Right ventricle myocardium inferior (tissue), 1 donor: Measurements from ENCODE around the gene ADRA2A. TPM values are rescaled to one million over a fixed set of nuclear protein-coding genes. Genes with fewer than 3 reads are reported as not detected.

Experiments
- ATAC-seq: fragments of 200-7000 bp; cut with Tn5 transposase; one replicate; pipeline ENCODE4 v1.9.1; 2020; ENCODE audit warnings: mild to moderate bottlenecking, moderate library complexity
- DNase-seq: peaks from one replicate; pipeline ENCODE4 v3.0.0; 2021; ENCODE audit errors: missing footprints
- intact Hi-C: fragments of 100-400 bp; cut with DNase I; formaldehyde crosslinking; loops from one replicate; pipeline ENCODE4 v1.11.0; 2022
- total RNA-seq: library from RNA; stranded (reverse); fragmentation: NEBNext Ultra II Directional; extraction: Animal tissue kit (Norgen Biotek cat#: 25700); gene quantifications from one replicate; pipeline ENCODE4 v1.2.1, GENCODE V29; 2021
- donor health status: DM: no; HTN: yes; CAD: no; lungs with severe emphysema.

Gene ADRA2A
- total RNA-seq, 1 donor from 2014 or later = 1.0 TPM

DNA sequence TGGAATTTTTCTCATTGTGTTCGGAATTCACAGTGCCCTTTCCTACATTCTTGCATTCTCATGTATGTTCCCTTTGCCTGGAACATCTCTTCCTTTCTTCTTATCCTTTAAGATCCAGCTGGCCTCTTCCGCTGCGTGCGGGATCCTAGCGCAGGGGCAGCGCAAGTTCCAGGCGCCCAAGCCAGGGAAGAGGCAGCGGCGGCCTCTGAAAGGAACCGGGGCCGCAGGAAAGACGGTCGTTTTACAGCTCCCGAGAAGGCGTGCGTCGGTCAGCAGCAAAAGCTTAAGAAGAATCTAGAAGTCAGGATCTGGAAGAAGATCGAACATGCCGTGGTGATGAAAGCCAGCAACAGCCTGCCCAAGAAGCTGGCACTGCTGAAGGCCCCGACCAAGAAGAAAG is 28.0 kb downstream of the ADRA2A start:
- intact Hi-C loops = no loop called here
- ATAC-seq (no peak), DNase-seq (no peak)

DNA sequence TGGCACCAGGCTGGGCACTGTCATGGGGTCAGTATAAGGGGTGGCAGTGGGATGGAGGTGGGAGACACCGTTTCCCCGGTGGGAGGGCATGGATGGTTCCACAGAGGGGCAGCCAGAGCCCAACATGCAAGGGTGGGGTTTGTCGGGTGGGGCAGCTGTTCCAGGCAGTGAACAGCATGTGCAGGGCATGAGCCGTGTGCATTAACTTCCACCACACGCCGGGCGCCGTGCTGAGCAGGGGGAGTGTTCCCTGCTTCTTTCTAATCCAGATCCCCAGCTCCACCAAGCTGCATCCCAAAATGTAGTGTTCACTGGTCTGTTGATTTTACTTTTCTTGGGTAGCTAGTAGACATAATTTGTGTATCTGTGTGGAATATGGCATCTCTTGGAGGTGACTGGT is 29.3 kb downstream of the ADRA2A start:
- no peak for DNase-seq
- intact Hi-C loops = no loop called here
- ATAC-seq = no peak

DNA sequence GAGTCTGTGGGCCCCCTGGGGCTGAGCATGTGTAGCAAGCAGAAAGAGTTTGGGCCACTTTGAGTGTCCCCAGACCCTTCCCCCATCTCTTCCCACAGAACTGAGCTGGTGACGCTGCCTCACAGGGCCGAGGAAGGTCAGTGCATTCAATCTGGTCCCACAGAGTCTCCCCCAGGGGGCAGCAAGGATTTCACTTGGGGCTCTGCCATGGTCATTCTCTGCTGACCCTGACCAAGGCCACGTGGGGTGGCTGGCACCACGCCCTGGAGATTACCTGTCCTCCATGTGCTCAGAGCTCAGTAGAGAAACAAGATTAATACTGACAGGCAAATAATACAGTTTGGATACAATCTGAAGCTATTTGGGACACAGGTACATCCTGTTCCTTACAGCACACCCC is 30.2 kb downstream of the ADRA2A start:
- DNase-seq = no peak
- no peak for ATAC-seq
- intact Hi-C loops = no loop called here

DNA sequence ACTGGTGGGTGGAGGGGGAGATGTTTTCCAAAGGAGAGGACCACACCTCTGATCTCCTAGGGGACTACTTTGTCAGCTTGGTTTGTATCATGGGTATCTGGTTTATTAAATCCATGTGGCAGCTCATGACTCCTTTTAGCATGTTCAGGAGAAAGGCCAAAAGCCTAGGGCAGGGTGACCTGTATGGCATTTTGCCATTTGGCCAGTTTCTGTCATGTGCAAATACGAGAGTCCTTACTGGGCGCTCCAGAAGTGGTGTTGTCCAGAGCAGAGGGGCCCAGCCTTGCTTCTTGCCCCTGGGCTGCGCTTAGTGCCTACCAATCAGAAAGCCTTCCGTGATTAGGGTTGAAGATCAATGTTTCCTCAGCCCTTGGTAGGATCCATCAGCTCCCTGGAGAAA is 31.0 kb downstream of the ADRA2A start:
- intact Hi-C loops = no loop called here
- ATAC-seq (no peak), DNase-seq (no peak)

DNA sequence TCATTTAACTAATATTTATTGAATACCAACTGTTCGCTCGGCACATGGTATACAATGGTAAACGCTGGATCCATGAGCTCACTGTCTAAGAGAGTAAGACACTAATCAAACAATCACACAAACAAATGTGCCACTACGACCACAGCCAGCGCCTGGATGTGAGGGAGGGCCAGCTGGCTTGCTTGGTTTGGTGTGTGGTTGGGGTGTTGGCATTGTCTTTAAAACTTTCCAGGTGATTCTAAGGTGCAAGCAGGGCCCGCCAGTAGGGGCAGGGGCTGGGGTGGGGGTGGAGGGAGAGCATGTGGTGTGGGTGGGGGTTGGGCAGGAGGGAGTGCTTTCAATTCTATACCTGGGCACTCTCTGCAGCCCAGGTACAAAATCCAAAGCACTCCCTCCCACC is 31.6 kb downstream of the ADRA2A start:
- intact Hi-C loops = no loop called here
- DNase-seq (no peak), ATAC-seq (no peak)

DNA sequence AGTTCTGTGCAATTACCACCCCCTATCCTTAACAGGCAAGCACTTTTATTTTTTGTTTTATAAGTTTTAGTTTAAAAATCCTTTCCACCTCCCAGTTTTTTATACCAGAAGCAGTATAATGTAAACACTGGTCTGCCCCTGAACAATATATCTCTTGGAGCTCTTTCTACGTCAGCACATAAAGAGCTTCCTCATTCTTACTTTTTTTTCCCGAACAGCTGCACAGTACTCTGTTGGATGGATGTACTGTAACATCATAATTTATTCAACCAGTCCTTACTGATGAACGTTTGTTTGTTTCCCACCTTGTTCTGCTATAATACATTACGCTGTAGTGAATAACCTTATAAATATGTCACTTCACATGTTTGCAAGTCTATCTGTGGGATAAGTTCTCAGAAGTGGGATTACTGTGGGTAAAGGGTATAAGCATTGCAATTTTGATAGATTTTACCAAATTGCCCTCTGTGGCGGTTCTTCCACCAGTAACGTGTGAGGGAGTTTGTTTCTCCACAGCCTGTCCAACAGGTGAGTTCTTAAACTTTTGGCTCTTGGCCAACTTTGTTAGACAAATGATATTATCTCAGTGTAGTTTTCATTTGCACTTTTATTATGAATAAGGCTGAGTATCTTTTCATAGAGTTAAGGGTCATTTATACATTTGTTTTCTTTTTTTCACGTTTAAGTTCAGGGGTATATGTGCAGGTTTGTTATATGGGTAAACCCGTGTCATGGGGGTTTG is 32.8 kb downstream of the ADRA2A start:
- no peak for DNase-seq
- no peak for ATAC-seq
- intact Hi-C loops = no loop called here

DNA sequence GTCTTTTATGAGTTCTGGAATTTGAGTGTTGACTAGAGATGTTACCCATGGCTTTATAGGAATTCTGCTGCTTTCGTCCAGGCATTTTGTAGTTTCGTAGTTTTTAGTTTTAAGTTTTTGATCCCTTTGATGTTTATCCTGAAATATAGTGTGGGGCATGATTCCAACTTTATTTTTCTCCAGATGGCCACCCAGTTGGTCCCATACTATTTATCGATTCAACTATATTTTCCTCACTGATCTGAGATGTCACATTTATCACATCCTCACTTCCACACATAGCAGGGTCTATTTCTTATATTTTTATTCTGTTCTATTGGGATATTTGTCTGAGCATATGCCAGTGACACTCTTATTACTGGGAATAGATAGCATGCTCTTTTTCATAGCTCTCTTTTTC is 33.9 kb downstream of the ADRA2A start:
- no peak for ATAC-seq
- no peak for DNase-seq
- intact Hi-C loops = no loop called here

DNA sequence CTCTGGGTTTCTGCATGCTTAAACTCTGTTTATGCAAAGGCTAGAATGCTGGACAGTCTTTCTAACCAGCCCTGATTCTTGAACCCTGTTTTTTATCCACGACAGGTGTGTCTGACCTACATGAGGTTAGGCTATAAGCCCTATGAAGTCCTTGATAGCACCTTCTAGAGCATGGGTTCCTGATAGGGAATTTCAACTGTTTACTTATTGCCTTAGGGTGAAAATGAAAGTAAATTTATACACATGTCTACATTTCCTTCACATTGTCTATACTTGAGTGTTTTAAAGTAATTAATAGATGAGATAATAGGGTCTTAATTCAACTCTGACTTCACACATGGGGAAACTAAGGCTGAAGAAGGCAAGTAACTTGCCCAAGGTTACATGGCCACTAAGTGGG is 35.5 kb downstream of the ADRA2A start:
- intact Hi-C loops = no loop called here
- ATAC-seq = no peak
- DNase-seq = no peak

DNA sequence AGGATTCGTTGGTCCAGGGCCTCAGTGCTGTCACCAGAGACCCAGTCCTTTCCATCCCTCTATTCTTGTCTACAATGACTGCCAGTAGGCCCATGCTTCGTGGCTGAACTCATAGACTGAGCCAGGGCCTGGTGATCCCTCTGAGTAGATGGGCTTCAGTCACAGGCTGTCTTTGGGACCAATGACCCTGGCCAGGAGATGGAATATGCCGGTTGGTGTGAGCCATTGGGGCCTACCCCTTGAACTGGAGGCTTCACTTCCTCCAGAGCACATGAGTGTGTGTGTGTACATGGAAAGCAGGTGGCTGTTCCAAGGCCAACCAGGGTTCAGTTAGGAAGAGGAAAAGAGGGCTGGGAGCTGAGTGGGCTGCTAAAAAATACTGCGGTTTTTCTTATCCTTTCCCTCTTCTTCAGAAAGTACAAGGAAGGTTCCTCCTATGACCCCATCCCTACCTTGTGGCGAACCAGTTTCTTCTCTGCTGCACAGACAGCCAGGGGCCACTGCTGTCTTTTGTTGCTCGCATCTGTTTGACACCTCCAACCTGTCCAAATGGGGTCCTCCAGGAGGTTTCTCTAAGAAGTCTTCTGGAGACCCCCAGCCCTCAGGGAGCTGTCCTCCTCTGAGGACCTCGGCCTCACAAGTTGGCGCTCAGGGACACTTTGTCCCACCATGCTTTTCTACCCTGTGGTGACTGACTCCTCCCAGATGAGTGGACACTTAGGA is 36.6 kb downstream of the ADRA2A start:
- no peak for DNase-seq
- ATAC-seq = no peak
- intact Hi-C loops = no loop called here

DNA sequence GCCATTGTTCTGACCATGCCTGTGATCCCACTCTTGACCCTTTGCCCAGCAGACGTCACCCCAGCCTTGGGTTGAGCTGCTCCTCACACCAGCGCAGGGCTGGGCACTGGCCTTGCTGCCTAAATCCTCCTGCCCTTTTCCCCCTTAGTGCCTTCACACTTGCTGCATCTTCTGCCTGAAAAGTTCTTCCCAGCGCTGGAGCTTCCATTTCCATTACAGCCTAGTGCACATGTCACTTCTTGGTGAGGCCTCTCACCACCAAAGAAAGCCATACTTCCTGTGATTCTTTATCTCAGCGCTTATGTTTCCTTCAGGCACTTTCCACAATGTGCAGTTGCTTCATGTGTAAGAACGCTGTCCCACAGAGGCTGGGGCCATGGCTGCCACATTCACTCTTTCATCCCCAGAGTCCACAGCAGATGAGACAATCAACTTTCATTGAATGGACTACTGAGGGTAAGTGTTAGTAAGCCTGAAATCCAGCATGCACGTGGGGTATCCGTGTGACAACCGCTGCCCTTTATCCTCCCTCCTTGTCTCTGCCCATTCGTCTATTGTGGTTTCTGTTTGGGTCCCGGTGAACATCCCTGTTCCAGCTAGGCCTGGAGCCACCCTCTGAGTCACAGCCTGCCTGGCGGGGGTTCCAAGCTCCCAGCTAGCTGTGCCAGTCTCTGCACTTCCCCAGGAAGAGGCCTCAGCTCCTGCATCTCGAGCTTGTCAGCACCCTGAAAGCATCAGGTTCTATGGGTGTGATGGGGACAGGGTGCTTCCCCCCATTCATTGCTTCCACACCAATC is 37.3 kb downstream of the ADRA2A start:
- intact Hi-C loops = no loop called here
- ATAC-seq (no peak), DNase-seq (no peak)

DNA sequence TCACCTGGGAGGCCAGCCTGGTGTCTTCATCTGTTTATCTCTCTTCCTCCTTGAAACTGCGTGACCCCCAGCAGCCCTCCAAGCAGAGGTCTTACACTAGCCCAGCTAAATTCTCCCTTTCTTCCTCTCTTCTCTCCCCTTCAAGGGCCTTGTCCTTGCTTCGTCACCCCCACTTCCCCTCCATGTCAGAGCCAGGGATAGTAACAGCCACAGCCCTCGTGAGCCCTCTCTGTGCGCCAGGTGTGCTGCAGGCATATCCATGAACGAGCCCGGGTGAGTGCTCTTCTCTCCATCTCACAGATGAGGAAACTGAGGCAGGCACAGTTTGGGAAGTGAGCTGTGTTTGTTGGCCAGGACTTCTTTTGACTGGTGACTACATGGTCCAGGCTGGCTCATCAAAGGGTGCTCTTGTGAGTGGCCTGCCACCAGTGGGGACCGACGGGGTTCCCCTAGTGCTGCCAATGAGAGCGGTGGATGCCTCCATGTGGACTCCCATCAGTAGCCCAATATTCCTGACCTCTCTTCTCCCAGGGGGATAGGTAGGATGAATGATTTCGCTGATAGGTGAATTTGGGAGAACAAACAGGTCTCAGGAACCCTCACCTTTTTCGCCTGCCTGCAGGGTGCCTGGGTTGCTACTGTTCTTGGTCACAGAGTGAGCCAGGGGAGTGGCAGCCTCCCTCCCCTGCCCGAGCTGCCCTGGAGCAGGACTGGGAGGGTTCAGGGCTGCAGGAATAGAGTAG is 38.1 kb downstream of the ADRA2A start:
- no peak for ATAC-seq
- no peak for DNase-seq
- intact Hi-C loops = no loop called here

DNA sequence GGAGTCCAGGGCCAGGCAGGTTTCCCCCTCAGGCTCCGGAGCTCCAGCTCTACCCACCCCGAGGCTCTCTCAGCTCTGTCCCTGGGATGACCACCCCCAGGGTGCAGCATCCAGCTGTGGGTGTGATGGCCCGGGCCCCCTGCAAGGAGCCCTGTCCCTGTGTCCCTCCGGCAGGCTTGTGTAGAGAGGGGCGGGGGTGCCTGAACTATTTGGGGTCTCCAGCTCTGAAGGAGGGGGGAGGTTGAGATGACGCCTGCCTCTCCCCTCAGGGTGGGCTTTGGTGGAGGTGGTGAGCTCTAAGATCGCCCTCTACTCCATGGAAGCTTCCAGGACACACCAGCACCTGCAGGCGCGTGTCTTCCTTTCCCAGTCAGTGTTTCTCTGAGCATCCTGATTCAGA is 39.4 kb downstream of the ADRA2A start:
- ATAC-seq = no peak
- DNase-seq = no peak
- intact Hi-C loops = no loop called here

DNA sequence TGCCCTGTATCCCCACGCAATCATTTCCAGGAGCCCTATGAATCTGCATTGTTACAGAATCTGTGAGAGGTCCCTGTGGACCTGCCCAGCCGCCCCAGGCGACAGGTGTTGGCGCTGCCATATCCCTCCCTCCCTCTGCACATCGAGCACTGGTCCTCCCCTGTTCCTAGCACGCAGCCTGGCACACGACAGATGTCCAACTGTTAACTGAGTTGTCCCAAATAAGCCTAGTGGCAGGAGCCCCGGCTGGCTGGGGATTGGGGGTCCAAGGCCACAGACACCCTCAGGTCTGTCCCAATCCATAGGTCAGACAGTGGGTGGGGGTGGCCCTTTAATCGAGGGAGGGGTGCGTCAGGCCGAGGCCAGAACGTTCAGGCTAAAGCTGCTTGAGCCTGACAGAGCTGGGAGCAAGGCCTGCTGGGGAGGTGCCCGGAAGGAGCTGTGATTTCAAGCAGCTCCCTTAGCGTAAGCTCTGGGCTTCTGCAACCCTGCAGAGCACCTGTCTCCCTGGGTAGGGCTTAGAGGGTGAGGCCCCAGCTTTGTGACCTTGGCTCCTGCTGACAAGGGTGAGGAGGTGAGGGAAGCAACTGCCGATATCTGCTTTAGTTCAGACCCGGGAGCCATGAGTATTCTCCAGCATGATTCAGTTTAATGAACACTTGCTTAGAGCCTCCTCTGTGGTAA is 40.1 kb downstream of the ADRA2A start:
- ATAC-seq (no peak), DNase-seq (no peak)
- intact Hi-C loops = no loop called here

DNA sequence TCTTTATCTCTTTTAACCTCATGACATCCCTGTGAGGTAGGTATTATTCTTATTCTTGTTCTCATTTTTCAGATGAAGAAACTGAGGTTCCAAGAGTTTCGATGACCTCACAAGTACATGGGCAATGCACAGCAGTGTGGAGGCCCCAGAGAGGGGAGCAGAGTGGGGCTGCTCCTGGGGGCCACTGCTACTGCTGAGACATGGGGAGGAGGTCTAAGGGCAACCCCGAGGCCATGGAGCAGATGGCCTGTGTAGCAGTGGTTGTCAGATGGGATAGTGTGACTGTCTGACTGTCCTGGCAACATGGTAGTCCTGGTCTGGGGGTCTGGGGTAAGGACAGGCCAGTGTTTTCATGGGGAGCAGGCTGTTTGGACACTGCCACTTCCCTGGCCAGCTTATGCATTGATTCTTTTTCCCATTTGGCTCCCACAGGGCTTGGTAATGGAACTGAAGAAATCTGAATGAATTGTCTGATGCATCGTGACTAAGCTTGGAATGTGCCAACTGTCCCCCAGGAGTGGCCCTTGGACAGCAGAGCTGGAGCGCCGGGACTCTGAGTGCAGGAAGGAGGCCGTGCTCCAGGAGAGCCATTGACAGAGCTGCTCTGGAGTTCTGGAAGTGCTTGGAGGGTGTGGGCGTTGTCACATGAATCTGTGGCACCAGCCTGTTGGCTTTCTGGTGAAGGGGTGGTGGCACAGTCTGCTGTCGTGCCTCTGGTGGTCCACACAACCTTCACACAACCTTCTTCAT is 40.9 kb downstream of the ADRA2A start:
- ATAC-seq (no peak), DNase-seq (no peak)
- intact Hi-C loops = no loop called here

DNA sequence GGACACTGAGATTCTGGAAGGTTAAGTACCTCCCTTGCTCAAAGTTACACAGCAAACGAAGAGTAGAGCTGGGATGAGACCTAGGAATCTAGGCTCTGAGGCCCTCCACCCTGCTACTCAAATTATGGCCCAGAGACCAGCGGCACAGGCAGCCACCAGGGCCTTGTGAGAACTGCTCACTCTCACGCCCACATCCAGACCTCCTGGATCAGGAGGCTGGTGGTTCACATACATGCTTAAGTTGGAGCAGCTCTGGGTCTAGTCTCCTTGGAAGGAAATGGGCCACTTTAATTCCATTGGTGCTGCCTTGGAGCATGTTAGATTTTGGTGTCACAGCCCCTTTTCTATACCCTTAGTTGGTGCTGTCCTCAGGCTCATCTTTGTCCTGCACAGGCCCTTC is 41.9 kb downstream of the ADRA2A start:
- DNase-seq (no peak), ATAC-seq (no peak)
- intact Hi-C loops = no loop called here

DNA sequence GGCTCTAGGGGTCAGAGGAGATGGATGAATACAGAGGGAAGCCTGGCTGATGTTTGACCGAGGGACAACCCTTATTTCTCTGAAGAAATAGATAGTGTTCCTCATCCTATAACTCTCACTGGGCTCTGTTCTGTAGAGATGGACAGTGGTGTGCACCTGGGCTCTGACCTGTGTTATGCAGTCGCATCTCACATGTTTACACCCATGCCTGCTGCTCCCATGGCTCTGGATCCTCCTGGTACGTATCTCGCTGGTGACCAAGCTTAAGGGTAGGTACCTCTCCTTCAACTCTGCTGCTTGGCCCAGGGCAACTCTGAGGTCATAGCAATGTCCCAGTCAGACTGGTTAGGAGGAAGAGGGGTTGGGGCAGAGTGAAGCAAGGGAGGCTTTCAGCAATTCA is 42.8 kb downstream of the ADRA2A start:
- intact Hi-C loops = no loop called here
- no peak for ATAC-seq
- no peak for DNase-seq

DNA sequence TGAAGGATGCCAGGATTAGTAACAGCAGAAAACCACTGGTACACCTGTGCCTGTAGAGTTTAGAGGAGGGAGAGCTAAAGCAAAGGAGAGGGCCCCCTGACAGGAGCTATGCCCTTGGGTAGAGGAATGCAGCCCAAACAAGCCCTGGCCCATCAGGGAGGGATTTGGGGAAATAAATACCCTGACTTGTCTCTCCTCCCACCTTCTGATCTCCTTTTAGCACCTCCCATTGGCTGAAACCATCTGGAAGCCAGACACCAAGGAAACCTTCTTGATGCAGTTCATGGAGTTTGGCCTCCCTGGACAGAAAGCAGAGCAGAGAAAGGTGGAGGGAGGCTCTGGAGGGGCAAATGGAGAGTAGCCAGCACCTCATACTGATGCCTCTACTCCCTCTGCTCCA is 45.3 kb downstream of the ADRA2A start:
- intact Hi-C loops = no loop called here
- ATAC-seq = no peak
- no peak for DNase-seq

DNA sequence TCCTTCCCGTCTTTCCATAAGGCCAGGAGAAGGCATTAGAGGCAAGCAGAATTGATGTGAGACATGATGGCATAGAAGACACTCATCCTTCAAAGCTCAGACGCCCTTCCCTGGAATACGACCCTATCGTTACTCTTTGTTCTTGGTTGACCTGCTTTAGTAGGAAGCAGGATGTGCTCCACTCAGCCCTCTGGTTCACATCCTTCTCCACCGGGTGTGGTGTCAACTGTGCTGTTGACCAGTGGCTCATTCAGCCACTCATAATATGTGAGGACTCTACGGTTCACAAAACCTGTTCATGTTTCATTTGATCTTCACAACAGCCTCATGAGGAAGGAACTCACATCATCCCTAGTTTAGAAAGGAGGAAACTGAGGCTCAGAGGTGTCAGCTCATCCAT is 47.1 kb downstream of the ADRA2A start:
- ATAC-seq (no peak), DNase-seq (no peak)
- intact Hi-C loops = no loop called here
